Measurements from ENCODE around the gene SH3BP4. TPM values are rescaled to one million over a fixed set of nuclear protein-coding genes. Genes with fewer than 3 reads are reported as not detected.

Gene SH3BP4
- total and polyA plus RNA-seq, 2 of the 13 experiments (the other 11 are each of a cell fraction or from before 2014, with no cell fraction given), result 34.6 to 99.1 TPM

GRCh38 chr2:234955091-234955591 is 3.3 kb downstream of the SH3BP4 start (continued):
- TF ChIP-seq ZNF513 (CRISPR knock-in tag; conservative IDR thresholded peaks at IDR 0.05) (no peak), SNAPC2 (CRISPR knock-in tag; IDR thresholded peaks at IDR 0.05) (0 out of 2 replicates have a peak, but pooled peaks have one; percentile 27), MYPOP (CRISPR knock-in tag; IDR thresholded peaks at IDR 0.05) (no peak), DRAP1 (CRISPR knock-in tag; IDR thresholded peaks at IDR 0.05) (no peak), ZEB1 (IDR thresholded peaks at IDR 0.05; ENCODE audit: insufficient replicate concordance, low read depth) (no peak), ZNF614 (CRISPR knock-in tag; IDR thresholded peaks at IDR 0.05; ENCODE audit: borderline replicate concordance) (no peak), CC2D1A (CRISPR knock-in tag; IDR thresholded peaks at IDR 0.05) (no peak), ZNF574 (CRISPR knock-in tag; IDR thresholded peaks at IDR 0.05) (0 out of 2 replicates have a peak, but pooled peaks have one; percentile 3), NFKB2 (CRISPR knock-in tag; IDR thresholded peaks at IDR 0.05; ENCODE audit: borderline replicate concordance) (peak; percentile 17; the same call in 1 of the 2 replicates), SCMH1 (CRISPR knock-in tag; IDR thresholded peaks at IDR 0.05; ENCODE audit: borderline replicate concordance) (no peak), PRPF4 (IDR thresholded peaks at IDR 0.05; ENCODE audit: low read depth, low read length, poor library complexity, severe bottlenecking) (peak; percentile 67), DPF2 (CRISPR knock-in tag; IDR thresholded peaks at IDR 0.05; ENCODE audit: borderline replicate concordance, low read depth) (no peak), TFDP2 (CRISPR knock-in tag; IDR thresholded peaks at IDR 0.05) (no peak), TEF (CRISPR knock-in tag; IDR thresholded peaks at IDR 0.05) (0 out of 2 replicates have a peak, but pooled peaks have one; percentile 48), SOX6 (IDR thresholded peaks at IDR 0.05) (no peak), SOX6 (CRISPR knock-in tag; IDR thresholded peaks at IDR 0.05) (peak; percentile 8; the same call in 1 of the 2 replicates), ZNF530 (CRISPR knock-in tag; IDR thresholded peaks at IDR 0.05; ENCODE audit: low read depth) (no peak), PPARG (CRISPR knock-in tag; conservative IDR thresholded peaks at IDR 0.05) (no peak), ZSCAN29 (CRISPR knock-in tag; conservative IDR thresholded peaks at IDR 0.05) (no peak), CERS6 (CRISPR knock-in tag; IDR thresholded peaks at IDR 0.05) (no peak), NKX3-1 (CRISPR knock-in tag; IDR thresholded peaks at IDR 0.05) (no peak)

Data from HepG2 (cell line).